A673 (cell line): ENCODE results near the gene MOSMO.

Experiments
- EZH2 ChIP-seq: fragments of 200-600 bp; sonication (generic); IDR thresholded peaks from 2 replicates; pipeline ENCODE4 v1.6.1; 2017; ENCODE audit warnings: borderline replicate concordance, low read depth, mild to moderate bottlenecking, mixed read lengths, antibody characterized with exemption, low read length; ENCODE audit not compliant: poor library complexity, severe bottlenecking
- TF ChIP-seq, protein P1 (sequence below): fragments of 300-800, 200-600 bp; sonication (generic); conservative IDR thresholded peaks from 2 replicates; pipeline ENCODE4 v1.5.1; 2017; ENCODE audit warnings: low read depth, mild to moderate bottlenecking, antibody characterized with exemption, low read length, moderate library complexity, mixed read lengths

DNA sequence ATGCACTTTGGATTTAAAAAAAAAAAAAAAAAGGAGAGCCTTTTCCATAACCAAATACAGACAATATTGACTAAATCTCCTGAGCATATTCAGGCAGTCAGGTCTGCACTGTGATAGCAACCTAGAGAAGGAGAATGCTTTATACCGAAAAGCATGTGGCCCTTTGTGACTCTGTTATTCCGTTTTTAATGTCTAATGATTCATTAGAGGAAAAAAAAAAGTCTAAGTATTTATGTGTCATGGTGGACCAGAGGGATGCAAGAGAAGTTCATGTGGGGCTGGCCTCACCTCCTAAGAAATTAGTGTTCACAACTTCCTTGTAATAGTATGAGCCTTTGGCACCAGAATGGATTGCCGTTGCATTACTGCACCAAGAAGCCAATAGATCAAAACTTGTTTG is 73.1 kb downstream of the MOSMO start:
- TF ChIP-seq, protein P1, sequence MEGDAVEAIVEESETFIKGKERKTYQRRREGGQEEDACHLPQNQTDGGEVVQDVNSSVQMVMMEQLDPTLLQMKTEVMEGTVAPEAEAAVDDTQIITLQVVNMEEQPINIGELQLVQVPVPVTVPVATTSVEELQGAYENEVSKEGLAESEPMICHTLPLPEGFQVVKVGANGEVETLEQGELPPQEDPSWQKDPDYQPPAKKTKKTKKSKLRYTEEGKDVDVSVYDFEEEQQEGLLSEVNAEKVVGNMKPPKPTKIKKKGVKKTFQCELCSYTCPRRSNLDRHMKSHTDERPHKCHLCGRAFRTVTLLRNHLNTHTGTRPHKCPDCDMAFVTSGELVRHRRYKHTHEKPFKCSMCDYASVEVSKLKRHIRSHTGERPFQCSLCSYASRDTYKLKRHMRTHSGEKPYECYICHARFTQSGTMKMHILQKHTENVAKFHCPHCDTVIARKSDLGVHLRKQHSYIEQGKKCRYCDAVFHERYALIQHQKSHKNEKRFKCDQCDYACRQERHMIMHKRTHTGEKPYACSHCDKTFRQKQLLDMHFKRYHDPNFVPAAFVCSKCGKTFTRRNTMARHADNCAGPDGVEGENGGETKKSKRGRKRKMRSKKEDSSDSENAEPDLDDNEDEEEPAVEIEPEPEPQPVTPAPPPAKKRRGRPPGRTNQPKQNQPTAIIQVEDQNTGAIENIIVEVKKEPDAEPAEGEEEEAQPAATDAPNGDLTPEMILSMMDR: no peak
- TF ChIP-seq EZH2: no peak
